Forelimb muscle (tissue), 1 donor: ENCODE measurements around the gene CWC15. TPM values are rescaled to one million over a fixed set of nuclear protein-coding genes. Genes with fewer than 3 reads are reported as not detected.
"Not testable (repeated sequence)": the region's sequence is repeated elsewhere in the genome, so short reads cannot be mapped to it uniquely, and the experiment has no call there.

Source experiments
- DNase-seq: peaks from one replicate; pipeline ENCODE4 v3.0.0-alpha.2; 2013; ENCODE audit warnings: low read depth
- polyA plus RNA-seq: library from polyadenylated mRNA; unstranded; fragments of 120-200 nt; gene quantifications from one replicate; pipeline ENCODE4 v1.2.1, GENCODE V29; 2013; ENCODE audit not compliant: insufficient read length

CWC15 gene
- polyA plus RNA-seq, 1 donor, result 71.6 TPM

DNA sequence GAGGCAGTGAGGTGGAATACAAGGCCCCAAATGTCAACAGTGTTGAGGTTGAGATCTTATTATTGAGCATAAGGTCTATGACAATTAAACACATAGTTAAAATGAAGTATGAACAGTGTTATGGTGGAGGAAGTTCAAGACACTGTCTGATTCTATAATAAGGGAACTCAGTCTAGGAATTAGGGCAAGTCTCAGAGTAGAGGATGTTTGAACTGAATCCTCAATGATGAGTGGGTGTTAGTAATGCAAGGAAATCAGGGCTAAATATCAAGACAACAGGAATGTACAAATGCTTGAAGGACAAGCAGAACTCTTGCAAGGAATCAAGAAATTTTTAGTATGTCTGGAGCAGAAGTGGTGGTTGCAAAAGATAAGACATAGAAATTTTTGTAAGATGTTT lies 53.0 kb downstream of the CWC15 start:
- no peak for DNase-seq

DNA sequence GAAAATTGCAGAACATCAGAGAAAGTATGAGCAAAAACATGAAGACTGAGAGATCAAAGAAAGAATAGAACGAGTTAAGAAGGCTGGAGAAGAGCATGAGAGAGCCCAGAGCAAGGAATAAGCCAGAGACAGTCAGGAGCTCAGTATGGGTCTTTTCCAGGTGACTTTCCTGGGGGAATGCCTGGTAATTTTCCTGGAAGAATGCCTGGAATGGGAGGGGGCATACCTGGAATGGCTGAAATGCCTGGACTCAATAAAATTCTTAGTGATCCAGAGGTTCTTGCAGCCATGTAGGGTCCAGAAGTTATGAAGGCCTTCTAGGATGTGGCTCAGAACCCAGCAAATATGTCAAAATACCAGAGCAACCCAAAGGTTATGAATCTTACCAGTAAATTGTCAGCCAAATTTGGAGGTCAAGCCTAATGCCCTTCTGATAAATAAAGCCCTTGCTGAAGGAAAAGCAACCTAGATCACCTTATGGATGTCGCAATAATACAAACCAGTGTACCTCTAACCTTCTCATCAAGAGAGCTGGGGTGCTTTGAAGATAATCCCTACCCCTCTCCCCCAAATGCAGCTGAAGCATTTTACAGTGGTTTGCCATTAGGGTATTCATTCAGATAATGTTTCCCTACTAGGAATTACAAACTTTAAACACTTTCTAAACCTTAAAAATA lies 59.5 kb downstream of the CWC15 start:
- not testable (repeated sequence) for DNase-seq

GRCh38 chr11:94912806-94913205 lies 60.5 kb downstream of the CWC15 start:
- no peak for DNase-seq

Other genes starting within 250 kb of the CWC15 start
- gene AMOTL1, start 205.2 kb downstream of the CWC15 start, polyA plus RNA-seq, result 51.7 TPM
- gene KDM4D, start 153 bp upstream of the CWC15 start, polyA plus RNA-seq, result 1.1 TPM
- gene KDM4E, start 51.7 kb upstream of the CWC15 start, polyA plus RNA-seq, result 0.06 TPM
- not detected for gene KDM4F, start 75.9 kb upstream of the CWC15 start, polyA plus RNA-seq
- gene SRSF8, start 93.4 kb upstream of the CWC15 start, polyA plus RNA-seq, result 39.8 TPM
- gene ENDOD1, start 116.3 kb upstream of the CWC15 start, polyA plus RNA-seq, result 61.0 TPM